Measurements from ENCODE around the gene ZNF232. TPM values are rescaled to one million over a fixed set of nuclear protein-coding genes. Genes with fewer than 3 reads are reported as not detected.
A peak's percentile ranks its signal among the peaks of the same experiment; 100 is the strongest.

Gene ZNF232
- total and polyA plus RNA-seq, 2 of the 13 experiments (the other 11 are each of a cell fraction or from before 2014, with no cell fraction given), result 7.8 to 28.7 TPM

DNA sequence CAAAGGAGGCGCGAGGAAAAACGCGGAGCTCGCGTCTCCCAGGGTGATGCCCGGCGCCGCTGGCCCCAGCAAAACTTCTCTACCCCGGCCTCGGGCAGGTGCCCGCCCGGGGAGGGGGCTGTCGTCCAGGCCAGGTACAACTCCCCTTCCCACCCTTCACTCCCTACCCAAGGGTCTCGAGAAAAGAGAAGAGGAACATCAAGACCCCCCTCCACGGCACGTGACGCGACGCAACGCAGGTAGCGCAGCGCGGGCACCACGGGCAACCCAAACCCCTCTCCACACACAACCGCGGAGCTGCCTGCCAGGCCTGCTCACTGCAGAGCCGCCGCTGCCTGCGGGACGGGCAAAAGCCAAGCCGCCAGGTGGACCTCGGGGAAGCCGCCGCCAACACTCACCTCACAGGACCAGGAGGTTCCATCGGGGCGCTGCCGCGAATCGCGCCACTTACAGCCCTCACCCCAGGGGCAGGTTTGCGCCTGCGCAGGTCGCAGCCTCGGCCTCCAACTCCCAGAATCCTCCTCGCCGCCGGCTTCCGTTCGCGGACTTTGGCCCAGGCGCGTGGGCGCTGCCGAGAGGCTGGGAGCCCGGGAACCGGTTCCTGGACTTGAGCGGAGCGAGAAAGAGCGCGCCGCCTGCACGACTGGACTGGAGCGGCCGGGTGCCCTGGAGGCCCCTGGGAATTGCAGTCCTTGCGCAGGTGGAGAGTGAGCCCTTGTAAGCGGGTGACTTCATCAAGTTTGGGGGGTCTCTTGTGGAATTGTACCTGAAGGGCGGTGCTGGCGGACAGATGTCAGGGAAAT, at the start of gene ZNF232 (continued):
- TF ChIP-seq EP300 (IDR thresholded peaks at IDR 0.05; ENCODE audit: low read depth in 2 of 2, low read length in 2 of 2) (no peak; a peak in 1 of 4 replicates), EP300 (CRISPR knock-in tag; IDR thresholded peaks at IDR 0.05; ENCODE audit: borderline replicate concordance) (peak; percentile 62; the same call in 1 of the 2 replicates), ZNF329 (CRISPR knock-in tag; IDR thresholded peaks at IDR 0.05; ENCODE audit: low read depth) (peak; percentile 34; the same call in 1 of the 2 replicates), MIER2 (CRISPR knock-in tag; IDR thresholded peaks at IDR 0.05) (no peak), ZNF777 (CRISPR knock-in tag; IDR thresholded peaks at IDR 0.05) (peak; percentile 70; the same call in 1 of the 2 replicates), ATAD3A (CRISPR knock-in tag; IDR thresholded peaks at IDR 0.05) (no peak)
- TF ChIP-seq, protein P1, sequence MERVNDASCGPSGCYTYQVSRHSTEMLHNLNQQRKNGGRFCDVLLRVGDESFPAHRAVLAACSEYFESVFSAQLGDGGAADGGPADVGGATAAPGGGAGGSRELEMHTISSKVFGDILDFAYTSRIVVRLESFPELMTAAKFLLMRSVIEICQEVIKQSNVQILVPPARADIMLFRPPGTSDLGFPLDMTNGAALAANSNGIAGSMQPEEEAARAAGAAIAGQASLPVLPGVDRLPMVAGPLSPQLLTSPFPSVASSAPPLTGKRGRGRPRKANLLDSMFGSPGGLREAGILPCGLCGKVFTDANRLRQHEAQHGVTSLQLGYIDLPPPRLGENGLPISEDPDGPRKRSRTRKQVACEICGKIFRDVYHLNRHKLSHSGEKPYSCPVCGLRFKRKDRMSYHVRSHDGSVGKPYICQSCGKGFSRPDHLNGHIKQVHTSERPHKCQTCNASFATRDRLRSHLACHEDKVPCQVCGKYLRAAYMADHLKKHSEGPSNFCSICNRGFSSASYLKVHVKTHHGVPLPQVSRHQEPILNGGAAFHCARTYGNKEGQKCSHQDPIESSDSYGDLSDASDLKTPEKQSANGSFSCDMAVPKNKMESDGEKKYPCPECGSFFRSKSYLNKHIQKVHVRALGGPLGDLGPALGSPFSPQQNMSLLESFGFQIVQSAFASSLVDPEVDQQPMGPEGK (CRISPR knock-in tag; IDR thresholded peaks at IDR 0.05), result no peak
- TF ChIP-seq, protein P2, sequence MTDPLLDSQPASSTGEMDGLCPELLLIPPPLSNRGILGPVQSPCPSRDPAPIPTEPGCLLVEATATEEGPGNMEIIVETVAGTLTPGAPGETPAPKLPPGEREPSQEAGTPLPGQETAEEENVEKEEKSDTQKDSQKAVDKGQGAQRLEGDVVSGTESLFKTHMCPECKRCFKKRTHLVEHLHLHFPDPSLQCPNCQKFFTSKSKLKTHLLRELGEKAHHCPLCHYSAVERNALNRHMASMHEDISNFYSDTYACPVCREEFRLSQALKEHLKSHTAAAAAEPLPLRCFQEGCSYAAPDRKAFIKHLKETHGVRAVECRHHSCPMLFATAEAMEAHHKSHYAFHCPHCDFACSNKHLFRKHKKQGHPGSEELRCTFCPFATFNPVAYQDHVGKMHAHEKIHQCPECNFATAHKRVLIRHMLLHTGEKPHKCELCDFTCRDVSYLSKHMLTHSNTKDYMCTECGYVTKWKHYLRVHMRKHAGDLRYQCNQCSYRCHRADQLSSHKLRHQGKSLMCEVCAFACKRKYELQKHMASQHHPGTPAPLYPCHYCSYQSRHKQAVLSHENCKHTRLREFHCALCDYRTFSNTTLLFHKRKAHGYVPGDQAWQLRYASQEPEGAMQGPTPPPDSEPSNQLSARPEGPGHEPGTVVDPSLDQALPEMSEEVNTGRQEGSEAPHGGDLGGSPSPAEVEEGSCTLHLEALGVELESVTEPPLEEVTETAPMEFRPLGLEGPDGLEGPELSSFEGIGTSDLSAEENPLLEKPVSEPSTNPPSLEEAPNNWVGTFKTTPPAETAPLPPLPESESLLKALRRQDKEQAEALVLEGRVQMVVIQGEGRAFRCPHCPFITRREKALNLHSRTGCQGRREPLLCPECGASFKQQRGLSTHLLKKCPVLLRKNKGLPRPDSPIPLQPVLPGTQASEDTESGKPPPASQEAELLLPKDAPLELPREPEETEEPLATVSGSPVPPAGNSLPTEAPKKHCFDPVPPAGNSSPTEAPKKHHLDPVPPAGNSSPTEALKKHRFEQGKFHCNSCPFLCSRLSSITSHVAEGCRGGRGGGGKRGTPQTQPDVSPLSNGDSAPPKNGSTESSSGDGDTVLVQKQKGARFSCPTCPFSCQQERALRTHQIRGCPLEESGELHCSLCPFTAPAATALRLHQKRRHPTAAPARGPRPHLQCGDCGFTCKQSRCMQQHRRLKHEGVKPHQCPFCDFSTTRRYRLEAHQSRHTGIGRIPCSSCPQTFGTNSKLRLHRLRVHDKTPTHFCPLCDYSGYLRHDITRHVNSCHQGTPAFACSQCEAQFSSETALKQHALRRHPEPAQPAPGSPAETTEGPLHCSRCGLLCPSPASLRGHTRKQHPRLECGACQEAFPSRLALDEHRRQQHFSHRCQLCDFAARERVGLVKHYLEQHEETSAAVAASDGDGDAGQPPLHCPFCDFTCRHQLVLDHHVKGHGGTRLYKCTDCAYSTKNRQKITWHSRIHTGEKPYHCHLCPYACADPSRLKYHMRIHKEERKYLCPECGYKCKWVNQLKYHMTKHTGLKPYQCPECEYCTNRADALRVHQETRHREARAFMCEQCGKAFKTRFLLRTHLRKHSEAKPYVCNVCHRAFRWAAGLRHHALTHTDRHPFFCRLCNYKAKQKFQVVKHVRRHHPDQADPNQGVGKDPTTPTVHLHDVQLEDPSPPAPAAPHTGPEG (CRISPR knock-in tag; IDR thresholded peaks at IDR 0.05), result peak; percentile 51; the same call in 1 of the 2 replicates
- TF ChIP-seq, protein P3, sequence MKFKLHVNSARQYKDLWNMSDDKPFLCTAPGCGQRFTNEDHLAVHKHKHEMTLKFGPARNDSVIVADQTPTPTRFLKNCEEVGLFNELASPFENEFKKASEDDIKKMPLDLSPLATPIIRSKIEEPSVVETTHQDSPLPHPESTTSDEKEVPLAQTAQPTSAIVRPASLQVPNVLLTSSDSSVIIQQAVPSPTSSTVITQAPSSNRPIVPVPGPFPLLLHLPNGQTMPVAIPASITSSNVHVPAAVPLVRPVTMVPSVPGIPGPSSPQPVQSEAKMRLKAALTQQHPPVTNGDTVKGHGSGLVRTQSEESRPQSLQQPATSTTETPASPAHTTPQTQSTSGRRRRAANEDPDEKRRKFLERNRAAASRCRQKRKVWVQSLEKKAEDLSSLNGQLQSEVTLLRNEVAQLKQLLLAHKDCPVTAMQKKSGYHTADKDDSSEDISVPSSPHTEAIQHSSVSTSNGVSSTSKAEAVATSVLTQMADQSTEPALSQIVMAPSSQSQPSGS (CRISPR knock-in tag; IDR thresholded peaks at IDR 0.05), result peak; percentile 82
- TF ChIP-seq, protein P4, sequence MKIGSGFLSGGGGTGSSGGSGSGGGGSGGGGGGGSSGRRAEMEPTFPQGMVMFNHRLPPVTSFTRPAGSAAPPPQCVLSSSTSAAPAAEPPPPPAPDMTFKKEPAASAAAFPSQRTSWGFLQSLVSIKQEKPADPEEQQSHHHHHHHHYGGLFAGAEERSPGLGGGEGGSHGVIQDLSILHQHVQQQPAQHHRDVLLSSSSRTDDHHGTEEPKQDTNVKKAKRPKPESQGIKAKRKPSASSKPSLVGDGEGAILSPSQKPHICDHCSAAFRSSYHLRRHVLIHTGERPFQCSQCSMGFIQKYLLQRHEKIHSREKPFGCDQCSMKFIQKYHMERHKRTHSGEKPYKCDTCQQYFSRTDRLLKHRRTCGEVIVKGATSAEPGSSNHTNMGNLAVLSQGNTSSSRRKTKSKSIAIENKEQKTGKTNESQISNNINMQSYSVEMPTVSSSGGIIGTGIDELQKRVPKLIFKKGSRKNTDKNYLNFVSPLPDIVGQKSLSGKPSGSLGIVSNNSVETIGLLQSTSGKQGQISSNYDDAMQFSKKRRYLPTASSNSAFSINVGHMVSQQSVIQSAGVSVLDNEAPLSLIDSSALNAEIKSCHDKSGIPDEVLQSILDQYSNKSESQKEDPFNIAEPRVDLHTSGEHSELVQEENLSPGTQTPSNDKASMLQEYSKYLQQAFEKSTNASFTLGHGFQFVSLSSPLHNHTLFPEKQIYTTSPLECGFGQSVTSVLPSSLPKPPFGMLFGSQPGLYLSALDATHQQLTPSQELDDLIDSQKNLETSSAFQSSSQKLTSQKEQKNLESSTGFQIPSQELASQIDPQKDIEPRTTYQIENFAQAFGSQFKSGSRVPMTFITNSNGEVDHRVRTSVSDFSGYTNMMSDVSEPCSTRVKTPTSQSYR (CRISPR knock-in tag; IDR thresholded peaks at IDR 0.05; ENCODE audit: borderline replicate concordance), result no peak; the same call in 1 of the 2 replicates
- TF ChIP-seq, protein P5, sequence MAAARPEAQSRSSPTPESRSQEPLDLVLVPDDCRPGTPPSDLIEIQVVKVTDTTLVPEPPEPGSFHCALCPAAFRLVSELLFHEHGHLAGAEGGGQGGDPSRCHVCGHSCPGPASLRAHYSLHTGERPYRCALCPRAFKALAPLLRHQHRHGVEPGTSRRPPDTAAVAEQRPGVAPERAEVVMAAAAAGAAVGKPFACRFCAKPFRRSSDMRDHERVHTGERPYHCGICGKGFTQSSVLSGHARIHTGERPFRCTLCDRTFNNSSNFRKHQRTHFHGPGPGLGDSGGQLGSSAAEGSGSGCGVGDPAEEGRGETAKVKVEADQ (CRISPR knock-in tag; IDR thresholded peaks at IDR 0.05; ENCODE audit: borderline replicate concordance), result no peak; the same call in 1 of the 2 replicates
- TF ChIP-seq, protein P6, sequence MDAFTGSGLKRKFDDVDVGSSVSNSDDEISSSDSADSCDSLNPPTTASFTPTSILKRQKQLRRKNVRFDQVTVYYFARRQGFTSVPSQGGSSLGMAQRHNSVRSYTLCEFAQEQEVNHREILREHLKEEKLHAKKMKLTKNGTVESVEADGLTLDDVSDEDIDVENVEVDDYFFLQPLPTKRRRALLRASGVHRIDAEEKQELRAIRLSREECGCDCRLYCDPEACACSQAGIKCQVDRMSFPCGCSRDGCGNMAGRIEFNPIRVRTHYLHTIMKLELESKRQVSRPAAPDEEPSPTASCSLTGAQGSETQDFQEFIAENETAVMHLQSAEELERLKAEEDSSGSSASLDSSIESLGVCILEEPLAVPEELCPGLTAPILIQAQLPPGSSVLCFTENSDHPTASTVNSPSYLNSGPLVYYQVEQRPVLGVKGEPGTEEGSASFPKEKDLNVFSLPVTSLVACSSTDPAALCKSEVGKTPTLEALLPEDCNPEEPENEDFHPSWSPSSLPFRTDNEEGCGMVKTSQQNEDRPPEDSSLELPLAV (CRISPR knock-in tag; conservative IDR thresholded peaks at IDR 0.05; ENCODE audit: low read depth), result no peak
